ENCODE results near the gene SSB. TPM values are rescaled to one million over a fixed set of nuclear protein-coding genes. Genes with fewer than 3 reads are reported as not detected.

The SSB gene
- total and polyA plus RNA-seq, 2 of the 13 experiments (the other 11 are each of a cell fraction or from before 2014, with no cell fraction given): 109 to 208 TPM

- no peak for TF ChIP-seq ZHX2 (IDR thresholded peaks at IDR 0.05; ENCODE audit: low read depth)
- TF ChIP-seq ZHX2 (CRISPR knock-in tag; IDR thresholded peaks at IDR 0.05; ENCODE audit: borderline replicate concordance): no peak
- 0 out of 2 replicates have a peak, but pooled peaks have one; percentile 7 for TF ChIP-seq TFAP4 (IDR thresholded peaks at IDR 0.05; ENCODE audit: borderline replicate concordance, low read depth)
- TF ChIP-seq, protein P1, sequence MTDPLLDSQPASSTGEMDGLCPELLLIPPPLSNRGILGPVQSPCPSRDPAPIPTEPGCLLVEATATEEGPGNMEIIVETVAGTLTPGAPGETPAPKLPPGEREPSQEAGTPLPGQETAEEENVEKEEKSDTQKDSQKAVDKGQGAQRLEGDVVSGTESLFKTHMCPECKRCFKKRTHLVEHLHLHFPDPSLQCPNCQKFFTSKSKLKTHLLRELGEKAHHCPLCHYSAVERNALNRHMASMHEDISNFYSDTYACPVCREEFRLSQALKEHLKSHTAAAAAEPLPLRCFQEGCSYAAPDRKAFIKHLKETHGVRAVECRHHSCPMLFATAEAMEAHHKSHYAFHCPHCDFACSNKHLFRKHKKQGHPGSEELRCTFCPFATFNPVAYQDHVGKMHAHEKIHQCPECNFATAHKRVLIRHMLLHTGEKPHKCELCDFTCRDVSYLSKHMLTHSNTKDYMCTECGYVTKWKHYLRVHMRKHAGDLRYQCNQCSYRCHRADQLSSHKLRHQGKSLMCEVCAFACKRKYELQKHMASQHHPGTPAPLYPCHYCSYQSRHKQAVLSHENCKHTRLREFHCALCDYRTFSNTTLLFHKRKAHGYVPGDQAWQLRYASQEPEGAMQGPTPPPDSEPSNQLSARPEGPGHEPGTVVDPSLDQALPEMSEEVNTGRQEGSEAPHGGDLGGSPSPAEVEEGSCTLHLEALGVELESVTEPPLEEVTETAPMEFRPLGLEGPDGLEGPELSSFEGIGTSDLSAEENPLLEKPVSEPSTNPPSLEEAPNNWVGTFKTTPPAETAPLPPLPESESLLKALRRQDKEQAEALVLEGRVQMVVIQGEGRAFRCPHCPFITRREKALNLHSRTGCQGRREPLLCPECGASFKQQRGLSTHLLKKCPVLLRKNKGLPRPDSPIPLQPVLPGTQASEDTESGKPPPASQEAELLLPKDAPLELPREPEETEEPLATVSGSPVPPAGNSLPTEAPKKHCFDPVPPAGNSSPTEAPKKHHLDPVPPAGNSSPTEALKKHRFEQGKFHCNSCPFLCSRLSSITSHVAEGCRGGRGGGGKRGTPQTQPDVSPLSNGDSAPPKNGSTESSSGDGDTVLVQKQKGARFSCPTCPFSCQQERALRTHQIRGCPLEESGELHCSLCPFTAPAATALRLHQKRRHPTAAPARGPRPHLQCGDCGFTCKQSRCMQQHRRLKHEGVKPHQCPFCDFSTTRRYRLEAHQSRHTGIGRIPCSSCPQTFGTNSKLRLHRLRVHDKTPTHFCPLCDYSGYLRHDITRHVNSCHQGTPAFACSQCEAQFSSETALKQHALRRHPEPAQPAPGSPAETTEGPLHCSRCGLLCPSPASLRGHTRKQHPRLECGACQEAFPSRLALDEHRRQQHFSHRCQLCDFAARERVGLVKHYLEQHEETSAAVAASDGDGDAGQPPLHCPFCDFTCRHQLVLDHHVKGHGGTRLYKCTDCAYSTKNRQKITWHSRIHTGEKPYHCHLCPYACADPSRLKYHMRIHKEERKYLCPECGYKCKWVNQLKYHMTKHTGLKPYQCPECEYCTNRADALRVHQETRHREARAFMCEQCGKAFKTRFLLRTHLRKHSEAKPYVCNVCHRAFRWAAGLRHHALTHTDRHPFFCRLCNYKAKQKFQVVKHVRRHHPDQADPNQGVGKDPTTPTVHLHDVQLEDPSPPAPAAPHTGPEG (CRISPR knock-in tag; IDR thresholded peaks at IDR 0.05): peak; percentile 59; the same call in 1 of the 2 replicates
- peak; percentile 37; the same call in 1 of the 2 replicates for TF ChIP-seq SAFB2 (CRISPR knock-in tag; IDR thresholded peaks at IDR 0.05; ENCODE audit: borderline replicate concordance, low read depth)
- no peak for TF ChIP-seq ZNF180 (CRISPR knock-in tag; IDR thresholded peaks at IDR 0.05; ENCODE audit: borderline replicate concordance, low read depth)
- peak; percentile 80; the same call in 1 of the 2 replicates for TF ChIP-seq ZNF776 (CRISPR knock-in tag; IDR thresholded peaks at IDR 0.05)
- 0 out of 2 replicates have a peak, but pooled peaks have one; percentile 37 for TF ChIP-seq ZSCAN25 (CRISPR knock-in tag; IDR thresholded peaks at IDR 0.05)
- no peak for TF ChIP-seq SMARCC2 (IDR thresholded peaks at IDR 0.05)
- TF ChIP-seq DPF2 (CRISPR knock-in tag; IDR thresholded peaks at IDR 0.05; ENCODE audit: borderline replicate concordance, low read depth): no peak
- peak; percentile 70; the same call in 1 of the 2 replicates for TF ChIP-seq ZBTB26 (CRISPR knock-in tag; IDR thresholded peaks at IDR 0.05; ENCODE audit: borderline replicate concordance)
- TF ChIP-seq, protein P2, sequence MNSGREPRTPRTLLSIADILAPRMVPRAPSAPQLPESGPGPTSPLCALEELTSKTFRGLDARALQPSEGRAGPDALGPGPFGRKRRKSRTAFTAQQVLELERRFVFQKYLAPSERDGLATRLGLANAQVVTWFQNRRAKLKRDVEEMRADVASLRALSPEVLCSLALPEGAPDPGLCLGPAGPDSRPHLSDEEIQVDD (CRISPR knock-in tag; IDR thresholded peaks at IDR 0.05; ENCODE audit: borderline replicate concordance): peak; percentile 92; the same call in 1 of the 2 replicates
Observed at GRCh38 chr2:169798718-169799592, at the start of gene SSB (continued).

Measured in HepG2 (cell line).